ENCODE measurements around the gene LRRTM4. TPM values are rescaled to one million over a fixed set of nuclear protein-coding genes. Genes with fewer than 3 reads are reported as not detected.

The LRRTM4 gene
- total RNA-seq, 1 donor from 2014 or later = 0.98 TPM

DNA sequence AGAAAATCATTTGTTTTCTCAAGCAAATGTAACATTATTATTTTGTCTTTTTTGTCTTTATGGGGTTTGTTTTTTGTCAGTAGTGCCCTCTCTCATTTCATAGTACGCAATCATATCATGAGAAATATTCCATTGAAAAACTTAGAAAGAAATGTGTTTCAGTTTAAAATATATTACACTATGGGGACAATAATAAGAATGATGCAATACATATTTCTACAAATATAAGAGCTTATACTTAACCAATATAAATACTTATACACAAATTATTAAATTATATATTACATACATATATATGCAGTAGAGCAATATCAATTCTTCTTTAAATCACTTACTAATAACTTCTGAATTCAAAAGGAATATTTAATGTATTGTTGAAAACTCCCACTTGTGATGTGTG is 13.7 kb downstream of the LRRTM4 start:
- Histone ChIP-seq H3K27me3 (no peaks in the 10 kb centered on the region), H3K4me3 (no peak overlapping the region), H3K9me3 (no peaks in the 10 kb centered on the region), H3K4me1 (no peaks in the 10 kb centered on the region), H3K27ac (no peak overlapping the region), H3K36me3 (no peaks in the 10 kb centered on the region)
- no peak for DNase-seq (ENCODE audit: extremely low spot score in 2 of 2)
- intact Hi-C loops (cut with DNase I) = no loop called here
- TF ChIP-seq POLR2A (IDR thresholded peaks at IDR 0.05) = no peak
- TF ChIP-seq POLR2AphosphoS5 (IDR thresholded peaks at IDR 0.05; ENCODE audit: insufficient read depth in 1 of 2, low read depth in 1 of 2) = no peak
- TF ChIP-seq, protein P1, sequence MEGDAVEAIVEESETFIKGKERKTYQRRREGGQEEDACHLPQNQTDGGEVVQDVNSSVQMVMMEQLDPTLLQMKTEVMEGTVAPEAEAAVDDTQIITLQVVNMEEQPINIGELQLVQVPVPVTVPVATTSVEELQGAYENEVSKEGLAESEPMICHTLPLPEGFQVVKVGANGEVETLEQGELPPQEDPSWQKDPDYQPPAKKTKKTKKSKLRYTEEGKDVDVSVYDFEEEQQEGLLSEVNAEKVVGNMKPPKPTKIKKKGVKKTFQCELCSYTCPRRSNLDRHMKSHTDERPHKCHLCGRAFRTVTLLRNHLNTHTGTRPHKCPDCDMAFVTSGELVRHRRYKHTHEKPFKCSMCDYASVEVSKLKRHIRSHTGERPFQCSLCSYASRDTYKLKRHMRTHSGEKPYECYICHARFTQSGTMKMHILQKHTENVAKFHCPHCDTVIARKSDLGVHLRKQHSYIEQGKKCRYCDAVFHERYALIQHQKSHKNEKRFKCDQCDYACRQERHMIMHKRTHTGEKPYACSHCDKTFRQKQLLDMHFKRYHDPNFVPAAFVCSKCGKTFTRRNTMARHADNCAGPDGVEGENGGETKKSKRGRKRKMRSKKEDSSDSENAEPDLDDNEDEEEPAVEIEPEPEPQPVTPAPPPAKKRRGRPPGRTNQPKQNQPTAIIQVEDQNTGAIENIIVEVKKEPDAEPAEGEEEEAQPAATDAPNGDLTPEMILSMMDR (IDR thresholded peaks at IDR 0.05) = no peak

DNA sequence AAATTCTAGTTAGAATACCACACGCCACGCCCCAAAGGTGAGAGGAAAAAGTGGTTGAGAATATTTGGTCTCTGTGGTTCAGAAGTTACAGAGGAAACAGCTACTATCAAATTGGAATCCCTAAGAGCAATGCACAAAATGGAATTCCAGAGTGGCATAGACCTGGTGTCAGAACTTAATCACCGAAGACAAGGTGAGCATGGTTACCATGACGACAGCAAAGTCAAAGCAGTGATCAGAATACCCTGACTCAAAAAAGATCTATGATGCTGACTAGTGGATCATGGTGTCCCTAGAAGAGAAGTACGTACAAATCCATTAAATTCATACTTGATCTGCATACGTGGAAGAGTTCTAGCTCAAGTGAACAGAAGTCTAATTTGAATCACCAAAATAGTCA is 14.5 kb downstream of the LRRTM4 start:
- H3K36me3 ChIP-seq = no peaks in the 10 kb centered on the region
- no peak overlapping the region for H3K4me3 ChIP-seq
- no peak for TF ChIP-seq POLR2AphosphoS5 (IDR thresholded peaks at IDR 0.05; ENCODE audit: insufficient read depth in 1 of 2, low read depth in 1 of 2)
- intact Hi-C loops (cut with DNase I) = no loop called here
- H3K27ac ChIP-seq = no peak overlapping the region
- DNase-seq (ENCODE audit: extremely low spot score in 2 of 2) = no peak
- H3K4me1 ChIP-seq = no peaks in the 10 kb centered on the region
- H3K27me3 ChIP-seq = no peaks in the 10 kb centered on the region
- H3K9me3 ChIP-seq = no peaks in the 10 kb centered on the region

DNA sequence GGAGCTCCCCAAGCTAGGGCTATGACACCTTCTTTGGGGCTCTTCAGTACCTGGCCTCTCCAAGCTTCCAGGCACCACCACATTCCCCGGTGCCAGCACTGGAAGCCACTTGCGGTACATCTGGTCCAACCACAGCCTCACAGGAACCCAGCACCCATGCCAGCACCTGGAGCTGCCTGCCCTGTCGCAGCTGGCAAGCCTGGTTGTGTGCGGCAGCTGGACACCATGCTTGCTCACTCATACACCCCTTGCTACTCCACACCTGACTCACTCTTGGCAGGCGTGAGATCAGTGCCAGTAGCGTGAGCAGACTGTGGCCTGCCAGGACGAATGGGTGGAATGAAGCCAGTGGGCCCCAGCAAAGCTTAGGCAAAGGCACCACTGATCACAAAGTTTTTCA is 34.0 kb downstream of the LRRTM4 start:
- TF ChIP-seq, protein P1 (IDR thresholded peaks at IDR 0.05) = no peak
- no peak for TF ChIP-seq POLR2AphosphoS5 (IDR thresholded peaks at IDR 0.05; ENCODE audit: insufficient read depth in 1 of 2, low read depth in 1 of 2)
- TF ChIP-seq POLR2A (IDR thresholded peaks at IDR 0.05) = no peak
- intact Hi-C loops (cut with DNase I) = no loop called here
- Histone ChIP-seq H3K27me3 (no peaks in the 10 kb centered on the region), H3K27ac (no peak overlapping the region), H3K4me3 (no peak overlapping the region), H3K9me3 (no peaks in the 10 kb centered on the region), H3K36me3 (no peaks in the 10 kb centered on the region), H3K4me1 (no peaks in the 10 kb centered on the region)
- no peak for DNase-seq (ENCODE audit: extremely low spot score in 2 of 2)

DNA sequence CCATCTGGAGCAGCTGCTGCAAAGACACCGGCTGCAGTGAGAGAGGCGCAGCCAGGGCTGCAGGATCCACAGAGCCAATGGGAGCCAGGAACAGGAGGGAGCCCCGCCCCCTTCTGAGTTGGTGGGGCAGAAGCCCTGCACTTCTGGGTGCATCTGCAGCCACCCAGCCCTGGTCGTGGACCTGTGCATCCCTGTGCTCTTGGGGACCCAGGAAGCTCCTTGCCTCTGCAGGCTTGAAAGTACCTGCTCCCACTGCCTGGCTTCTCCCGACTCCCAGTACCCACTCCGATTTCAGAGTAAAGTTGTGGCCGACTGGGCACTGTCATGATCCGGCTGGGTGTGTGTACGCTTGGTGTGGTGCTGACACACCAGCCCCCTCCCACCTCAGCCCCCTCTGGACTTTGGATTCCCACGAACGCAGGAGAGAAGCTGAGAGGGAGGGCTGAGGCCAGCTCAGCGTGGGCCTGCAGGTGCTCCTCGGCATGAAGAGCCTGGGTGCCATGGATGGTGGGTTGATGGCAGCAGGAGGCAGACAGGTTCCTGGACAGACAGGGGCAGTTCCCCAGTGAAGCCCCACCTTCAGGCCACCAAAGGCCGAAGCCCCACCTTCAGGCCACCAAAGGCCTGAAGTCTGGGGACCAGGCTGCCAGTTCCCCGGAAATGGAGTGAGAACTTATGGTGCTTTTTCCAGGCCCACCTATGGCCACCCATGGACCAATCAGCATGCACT is 34.9 kb downstream of the LRRTM4 start:
- intact Hi-C loops (cut with DNase I) = no loop called here
- no peaks in the 10 kb centered on the region for H3K27me3 ChIP-seq
- no peak for DNase-seq (ENCODE audit: extremely low spot score in 2 of 2)

DNA sequence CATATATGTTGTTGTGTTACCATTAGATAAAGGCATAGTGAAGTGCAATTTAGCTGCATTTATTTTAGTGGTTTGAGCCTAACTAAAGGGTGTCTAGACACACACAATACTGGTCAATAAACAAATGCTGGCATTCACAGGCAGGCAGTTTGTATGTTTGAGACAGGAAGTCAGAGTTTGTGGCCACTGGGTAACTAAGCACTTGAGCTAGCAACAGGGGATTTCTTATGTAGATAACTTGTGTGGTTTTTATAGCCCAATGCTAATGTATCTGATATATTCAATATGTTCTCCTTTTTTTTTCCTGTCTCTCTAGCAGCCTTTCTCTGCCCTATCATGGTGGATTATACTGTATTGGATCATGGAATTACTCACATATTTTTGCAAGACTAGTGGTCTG is 38.1 kb downstream of the LRRTM4 start:
- Histone ChIP-seq H3K36me3 (no peaks in the 10 kb centered on the region), H3K27ac (no peak overlapping the region), H3K27me3 (no peaks in the 10 kb centered on the region), H3K9me3 (no peaks in the 10 kb centered on the region), H3K4me3 (no peak overlapping the region), H3K4me1 (no peaks in the 10 kb centered on the region)
- intact Hi-C loops (cut with DNase I) = no loop called here
- TF ChIP-seq POLR2AphosphoS5 (IDR thresholded peaks at IDR 0.05; ENCODE audit: insufficient read depth in 1 of 2, low read depth in 1 of 2) (no peak), POLR2A (IDR thresholded peaks at IDR 0.05) (no peak)
- no peak for DNase-seq (ENCODE audit: extremely low spot score in 2 of 2)

More for the DNA sequence above, 34.9 kb downstream of the LRRTM4 start:
- Histone ChIP-seq H3K9me3 (no peaks in the 10 kb centered on the region), H3K4me1 (no peaks in the 10 kb centered on the region), H3K27ac (no peak overlapping the region), H3K36me3 (no peaks in the 10 kb centered on the region), H3K4me3 (no peak overlapping the region)
- TF ChIP-seq, protein P1 (IDR thresholded peaks at IDR 0.05) = no peak
- TF ChIP-seq POLR2AphosphoS5 (IDR thresholded peaks at IDR 0.05; ENCODE audit: insufficient read depth in 1 of 2, low read depth in 1 of 2) = no peak
- TF ChIP-seq POLR2A (IDR thresholded peaks at IDR 0.05) = no peak

DNA sequence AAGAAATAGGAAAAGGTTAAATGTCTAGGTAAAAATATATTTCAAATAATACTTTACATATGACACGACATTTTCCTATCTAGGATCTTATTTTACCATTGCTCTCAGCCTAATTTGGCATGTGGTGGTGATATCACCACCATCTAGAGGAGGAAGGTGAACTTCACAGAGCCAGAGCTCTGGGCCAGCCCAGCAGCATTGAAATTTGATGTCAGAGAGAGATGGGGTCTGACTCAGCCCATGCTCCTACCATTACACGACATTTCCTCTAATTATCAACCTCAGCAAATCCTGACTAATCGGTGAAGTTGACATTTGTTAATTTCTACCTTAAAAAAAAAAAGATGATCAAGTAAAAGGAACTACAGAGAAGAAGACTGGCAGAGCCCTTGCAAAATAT is 42.3 kb downstream of the LRRTM4 start:
- intact Hi-C loops (cut with DNase I) = no loop called here
- no peak for TF ChIP-seq POLR2AphosphoS5 (IDR thresholded peaks at IDR 0.05; ENCODE audit: insufficient read depth in 1 of 2, low read depth in 1 of 2)
- TF ChIP-seq POLR2A (IDR thresholded peaks at IDR 0.05) = no peak
- TF ChIP-seq, protein P1 (IDR thresholded peaks at IDR 0.05) = no peak

More for the DNA sequence above, 42.3 kb downstream of the LRRTM4 start:
- Histone ChIP-seq H3K27me3 (no peaks in the 10 kb centered on the region), H3K4me1 (no peaks in the 10 kb centered on the region), H3K36me3 (no peaks in the 10 kb centered on the region), H3K27ac (no peak overlapping the region), H3K9me3 (no peaks in the 10 kb centered on the region), H3K4me3 (no peak overlapping the region)
- DNase-seq (ENCODE audit: extremely low spot score in 2 of 2) = no peak

Measured in vagina (tissue), 2 donors.